Fibroblast of skin of right biceps (primary cell): ENCODE measurements around the gene ZNF689.
A peak's percentile ranks its signal among the peaks of the same experiment; 100 is the strongest.
"Not testable (repeated sequence)": the region's sequence is repeated elsewhere in the genome, so short reads cannot be mapped to it uniquely, and the experiment has no call there.

ENCODE experiments used
- DNase-seq: peaks from one replicate; pipeline ENCODE4 v3.0.0-alpha.2; 2013

The ZNF689 gene

GRCh38 chr16:30633526-30633925, 23.3 kb upstream of the ZNF689 start:
- no peak for DNase-seq

GRCh38 chr16:30632454-30632853, 22.3 kb upstream of the ZNF689 start:
- DNase-seq: not testable (repeated sequence)

- peak; percentile 69 for DNase-seq
These were observed 18.7 kb upstream of the ZNF689 start for GRCh38 chr16:30628628-30629540.

- no peak for DNase-seq
These were observed 16.0 kb upstream of the ZNF689 start for GRCh38 chr16:30626236-30626635.

- DNase-seq: no peak
These were observed 13.5 kb upstream of the ZNF689 start for GRCh38 chr16:30623536-30624283.

GRCh38 chr16:30622455-30623032, 12.4 kb upstream of the ZNF689 start:
- DNase-seq: no peak

- peak; percentile 79 for DNase-seq
These were observed 11.6 kb upstream of the ZNF689 start for GRCh38 chr16:30621765-30622164.

GRCh38 chr16:30620169-30620568, 10.0 kb upstream of the ZNF689 start:
- no peak for DNase-seq

- DNase-seq: no peak
These were observed 9.4 kb upstream of the ZNF689 start for GRCh38 chr16:30619638-30620037.

GRCh38 chr16:30619202-30619601, 9.0 kb upstream of the ZNF689 start:
- DNase-seq: no peak

GRCh38 chr16:30615358-30616091, 5.3 kb upstream of the ZNF689 start:
- no peak for DNase-seq

GRCh38 chr16:30609002-30609925, 925 bp downstream of the ZNF689 start:
- peak; percentile 52 for DNase-seq

- no peak for DNase-seq
These were observed 4.2 kb downstream of the ZNF689 start for GRCh38 chr16:30606004-30606403.

- no peak for DNase-seq
These were observed 5.0 kb downstream of the ZNF689 start for GRCh38 chr16:30605158-30605557.

- no peak for DNase-seq
These were observed 5.8 kb downstream of the ZNF689 start for GRCh38 chr16:30604316-30604947.

- DNase-seq: no peak
These were observed 6.3 kb downstream of the ZNF689 start for GRCh38 chr16:30603945-30604315.

- DNase-seq: peak; percentile 20
These were observed 7.4 kb downstream of the ZNF689 start for GRCh38 chr16:30602616-30603277.

- no peak for DNase-seq
These were observed 8.2 kb downstream of the ZNF689 start for GRCh38 chr16:30601966-30602365.

GRCh38 chr16:30600929-30601328, 9.3 kb downstream of the ZNF689 start:
- DNase-seq: no peak

- no peak for DNase-seq
These were observed 10.0 kb downstream of the ZNF689 start for GRCh38 chr16:30600215-30600614.

GRCh38 chr16:30592871-30593270, 17.3 kb downstream of the ZNF689 start:
- DNase-seq: no peak
